HEK293 (cell line): ENCODE results near the gene CLPX.

Experiments used
- GLI2 ChIP-seq: fragments of 450-650 bp; formaldehyde crosslinking; IDR thresholded peaks from 2 replicates; pipeline ENCODE4; 2017; ENCODE audit warnings: missing biosample characterization, missing genetic modification characterization, low read depth, borderline replicate concordance
- KLF9 ChIP-seq: fragments of 450-650 bp; formaldehyde crosslinking; IDR thresholded peaks from 2 replicates; pipeline ENCODE4 v1.5.1; 2016; ENCODE audit warnings: missing biosample characterization, missing genetic modification characterization, low read depth
- ZNF133 ChIP-seq: fragments of 450-650 bp; formaldehyde crosslinking; IDR thresholded peaks from 2 replicates; pipeline ENCODE4 v1.5.1; 2016; ENCODE audit warnings: missing biosample characterization, missing genetic modification characterization
- ZNF138 ChIP-seq: fragments of 450-650 bp; formaldehyde crosslinking; IDR thresholded peaks from 2 replicates; pipeline ENCODE4 v1.5.1; 2016; ENCODE audit warnings: missing biosample characterization, missing genetic modification characterization, borderline replicate concordance
- ZNF16 ChIP-seq: fragments of 450-650 bp; formaldehyde crosslinking; IDR thresholded peaks from 2 replicates; pipeline ENCODE4 v1.5.1; 2016; ENCODE audit warnings: low read depth, missing biosample characterization, missing genetic modification characterization
- ZNF239 ChIP-seq: fragments of 450-650 bp; formaldehyde crosslinking; IDR thresholded peaks from 2 replicates; pipeline ENCODE4 v1.5.1; 2016; ENCODE audit warnings: missing biosample characterization, missing genetic modification characterization
- ZSCAN23 ChIP-seq: fragments of 450-650 bp; formaldehyde crosslinking; IDR thresholded peaks from 2 replicates; pipeline ENCODE4 v1.5.1; 2016; ENCODE audit warnings: missing biosample characterization, missing genetic modification characterization
- TF ChIP-seq, protein P1 (sequence below): fragments of 450-650 bp; formaldehyde crosslinking; IDR thresholded peaks from 2 replicates; pipeline ENCODE4 v1.5.1; 2016; ENCODE audit warnings: missing biosample characterization, missing genetic modification characterization, borderline replicate concordance

DNA sequence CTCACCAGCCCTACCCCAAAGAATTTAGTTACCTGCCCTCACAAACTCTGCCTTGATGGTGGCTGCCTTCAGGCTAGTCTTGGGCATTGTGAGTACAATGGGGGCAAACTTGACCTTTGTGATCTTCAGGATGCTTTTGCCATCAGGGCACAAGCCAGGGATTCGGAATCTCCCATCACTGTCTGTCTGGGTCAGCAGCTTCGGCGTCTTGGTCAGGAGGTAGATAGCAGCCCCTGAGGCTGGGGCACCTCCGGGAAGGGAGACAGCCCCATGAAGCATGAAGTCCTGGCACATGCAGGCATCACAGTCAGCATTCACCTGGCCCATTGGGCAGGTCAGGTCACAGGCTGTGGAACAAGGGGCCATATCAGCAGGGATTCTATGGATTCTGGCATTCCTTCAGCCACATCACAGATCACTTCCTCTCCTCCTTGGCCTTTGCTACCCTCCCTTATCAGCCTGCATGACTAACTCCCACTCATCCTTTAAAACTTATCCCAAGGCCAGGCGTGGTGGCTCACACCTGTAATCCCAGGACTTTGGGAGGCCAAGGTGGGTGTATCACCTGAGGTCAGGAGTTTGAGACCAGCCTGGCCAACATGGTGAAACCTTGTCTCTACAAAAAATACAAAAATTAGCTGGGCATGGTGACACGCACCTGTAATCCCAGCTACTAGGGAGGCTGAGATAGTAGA is 19.2 kb upstream of the CLPX start:
- TF ChIP-seq ZNF16 (tag by site-specific recombination) (no peak), ZNF239 (no peak), ZNF138 (no peak), KLF9 (tag by site-specific recombination) (no peak), ZSCAN23 (tag by site-specific recombination) (no peak), ZNF133 (tag by site-specific recombination) (no peak), GLI2 (tag by site-specific recombination) (no peak)
- TF ChIP-seq, protein P1, sequence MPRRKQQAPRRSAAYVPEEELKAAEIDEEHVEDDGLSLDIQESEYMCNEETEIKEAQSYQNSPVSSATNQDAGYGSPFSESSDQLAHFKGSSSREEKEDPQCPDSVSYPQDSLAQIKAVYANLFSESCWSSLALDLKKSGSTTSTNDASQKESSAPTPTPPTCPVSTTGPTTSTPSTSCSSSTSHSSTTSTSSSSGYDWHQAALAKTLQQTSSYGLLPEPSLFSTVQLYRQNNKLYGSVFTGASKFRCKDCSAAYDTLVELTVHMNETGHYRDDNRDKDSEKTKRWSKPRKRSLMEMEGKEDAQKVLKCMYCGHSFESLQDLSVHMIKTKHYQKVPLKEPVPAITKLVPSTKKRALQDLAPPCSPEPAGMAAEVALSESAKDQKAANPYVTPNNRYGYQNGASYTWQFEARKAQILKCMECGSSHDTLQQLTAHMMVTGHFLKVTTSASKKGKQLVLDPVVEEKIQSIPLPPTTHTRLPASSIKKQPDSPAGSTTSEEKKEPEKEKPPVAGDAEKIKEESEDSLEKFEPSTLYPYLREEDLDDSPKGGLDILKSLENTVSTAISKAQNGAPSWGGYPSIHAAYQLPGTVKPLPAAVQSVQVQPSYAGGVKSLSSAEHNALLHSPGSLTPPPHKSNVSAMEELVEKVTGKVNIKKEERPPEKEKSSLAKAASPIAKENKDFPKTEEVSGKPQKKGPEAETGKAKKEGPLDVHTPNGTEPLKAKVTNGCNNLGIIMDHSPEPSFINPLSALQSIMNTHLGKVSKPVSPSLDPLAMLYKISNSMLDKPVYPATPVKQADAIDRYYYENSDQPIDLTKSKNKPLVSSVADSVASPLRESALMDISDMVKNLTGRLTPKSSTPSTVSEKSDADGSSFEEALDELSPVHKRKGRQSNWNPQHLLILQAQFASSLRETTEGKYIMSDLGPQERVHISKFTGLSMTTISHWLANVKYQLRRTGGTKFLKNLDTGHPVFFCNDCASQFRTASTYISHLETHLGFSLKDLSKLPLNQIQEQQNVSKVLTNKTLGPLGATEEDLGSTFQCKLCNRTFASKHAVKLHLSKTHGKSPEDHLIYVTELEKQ (tag by site-specific recombination): no peak
